K562 (cell line): ENCODE data around the gene MFN1. TPM values are rescaled to one million over a fixed set of nuclear protein-coding genes. Genes with fewer than 3 reads are reported as not detected.
A peak's percentile ranks its signal among the peaks of the same experiment; 100 is the strongest.

ENCODE experiments used
- CEBPB ChIP-seq: fragments of 450-650 bp; IDR thresholded peaks from 2 replicates; pipeline ENCODE4 v1.6.1; 2016; ENCODE audit warnings: missing genetic modification characterization, missing compliant biosample characterization
- FOXA3 ChIP-seq, 2 experiments: fragments of 450-650 bp in 1 of 2; sonication (generic) in 1 of 2; formaldehyde crosslinking; IDR thresholded peaks in 1 of 2; conservative IDR thresholded peaks in 1 of 2; 2 replicates each; pipeline versions ENCODE4 v1.4.0 to v1.8.0; 2020 to 2022; ENCODE audit warnings: mild to moderate bottlenecking in 2 of 2, missing genetic modification reagents in 1 of 2
- KDM1A ChIP-seq, 2 experiments: fragments of 450-650 bp; IDR thresholded peaks; 2 replicates each; pipeline ENCODE4 v1.6.1; 2016; ENCODE audit warnings: mild to moderate bottlenecking in 2 of 2
- L3MBTL2 ChIP-seq: fragments of 450-650 bp; IDR thresholded peaks from 2 replicates; pipeline ENCODE4 v1.6.1; 2016; ENCODE audit warnings: mild to moderate bottlenecking, moderate library complexity
- LCOR ChIP-seq: sonication (generic); formaldehyde crosslinking; IDR thresholded peaks from 2 replicates; pipeline ENCODE4 v1.8.0; 2022; ENCODE audit warnings: mild to moderate bottlenecking, missing genetic modification reagents
- MTF1 ChIP-seq: fragments of 250-450 bp; sonication (Bioruptor Pico); IDR thresholded peaks from 2 replicates; pipeline ENCODE4 v1.9.0; 2021; ENCODE audit warnings: moderate library complexity, mild to moderate bottlenecking, inconsistent platforms, borderline replicate concordance
- NUFIP1 ChIP-seq: fragments of 450-650 bp; IDR thresholded peaks from 2 replicates; pipeline ENCODE4 v1.6.1; 2018; ENCODE audit not compliant: partially characterized antibody
- POLR2A ChIP-seq: fragments of 450-650 bp; conservative IDR thresholded peaks from 2 replicates; pipeline ENCODE4 v1.6.1; 2016
- ZNF274 ChIP-seq: IDR thresholded peaks from 2 replicates; pipeline ENCODE4 v1.6.1; 2011; ENCODE audit warnings: low read depth, mild to moderate bottlenecking, low read length, moderate library complexity, borderline replicate concordance
- polyA plus RNA-seq, 8 experiments: library from polyadenylated mRNA; depleted of rRNA in 4 of 8; stranded (reverse) in 5 of 8; unstranded in 3 of 8; fragments of >200 nt; fragmentation: Nextera tagmentation in 2 of 8; fragmentation: Illumina TruSeq in 1 of 8; extraction: Ambion mirVana in 2 of 8; extraction: Trizol in 1 of 8; gene quantifications; 2 replicates each; pipeline versions ENCODE4 v1.2.1 to v1.2.3, GENCODE V29; 2011 to 2014; ENCODE audit warnings: inconsistent platforms in 1 of 8, missing spikeins in 1 of 8
- total RNA-seq, 7 experiments: library from RNA; depleted of rRNA in 6 of 7; stranded (reverse); fragments of >200 nt in 6 of 7; fragmentation: Illumina TruSeq in 2 of 7; extraction: Trizol in 2 of 7; gene quantifications; 2 replicates each; pipeline versions ENCODE4 v1.2.1 to v1.2.3, GENCODE V29; 2011 to 2021; ENCODE audit warnings: low replicate concordance in 1 of 7
- TF ChIP-seq, protein P1 (sequence below): fragments of 200-600 bp; sonication (generic); IDR thresholded peaks from one replicate; pipeline ENCODE4 v1.6.1; 2012; ENCODE audit warnings: mild to moderate bottlenecking, low read depth, low read length, inconsistent platforms
- TF ChIP-seq, protein P2 (sequence below): fragments of 450-650 bp; IDR thresholded peaks from 2 replicates; pipeline ENCODE4 v1.6.1; 2017; ENCODE audit warnings: antibody characterized with exemption, mild to moderate bottlenecking

MFN1 gene
- total and polyA plus RNA-seq, 9 of the 15 experiments (the other 6 are each of a cell fraction or from before 2014, with no cell fraction given) = 10.5 to 42.7 (median 22.6) TPM

DNA sequence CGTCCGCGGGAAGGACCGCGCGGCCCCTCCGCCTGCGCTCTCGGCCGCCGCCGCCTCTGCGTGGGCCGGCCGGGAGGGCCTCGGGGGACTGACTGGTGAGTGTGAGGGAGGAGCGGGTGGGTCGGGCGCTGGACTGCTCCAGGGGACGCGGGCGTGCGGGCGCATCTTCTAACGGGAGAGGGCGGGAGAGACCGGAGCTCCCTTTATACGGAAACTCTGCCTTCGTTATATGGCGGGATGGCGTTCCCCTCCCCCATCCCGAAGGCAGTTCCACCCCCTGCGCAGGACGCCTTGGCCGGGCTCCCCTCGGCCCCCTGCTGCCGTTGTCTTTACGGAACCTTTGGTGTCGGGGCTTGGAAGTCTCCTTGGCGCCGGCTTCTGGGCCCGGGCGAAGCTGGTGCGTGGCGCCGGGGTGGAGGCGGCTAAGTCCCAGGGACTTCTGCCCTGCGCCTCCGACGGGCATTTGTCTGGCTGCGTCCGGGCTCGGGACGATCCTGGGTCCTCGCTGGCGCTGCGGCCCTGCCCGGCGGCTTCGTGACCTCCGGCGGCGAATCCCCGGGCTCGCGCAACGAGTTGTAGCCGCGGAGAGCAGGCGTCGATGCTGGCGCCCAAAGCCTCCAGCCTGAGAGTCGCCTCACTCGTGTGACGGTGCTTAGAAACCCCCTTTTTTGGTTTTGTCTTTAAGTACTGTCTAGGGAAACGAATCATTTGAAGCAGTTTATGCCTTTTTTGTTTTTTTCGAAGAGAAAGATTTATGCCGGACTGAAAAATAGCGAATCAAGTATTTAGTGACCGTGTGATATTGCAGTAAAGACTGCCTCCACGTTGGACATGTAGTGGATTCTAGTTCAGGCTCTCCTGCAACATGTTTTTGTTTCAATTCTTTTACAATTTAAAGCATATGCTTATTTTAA is 24.1 kb upstream of the MFN1 start (continued):
- TF ChIP-seq, protein P1, sequence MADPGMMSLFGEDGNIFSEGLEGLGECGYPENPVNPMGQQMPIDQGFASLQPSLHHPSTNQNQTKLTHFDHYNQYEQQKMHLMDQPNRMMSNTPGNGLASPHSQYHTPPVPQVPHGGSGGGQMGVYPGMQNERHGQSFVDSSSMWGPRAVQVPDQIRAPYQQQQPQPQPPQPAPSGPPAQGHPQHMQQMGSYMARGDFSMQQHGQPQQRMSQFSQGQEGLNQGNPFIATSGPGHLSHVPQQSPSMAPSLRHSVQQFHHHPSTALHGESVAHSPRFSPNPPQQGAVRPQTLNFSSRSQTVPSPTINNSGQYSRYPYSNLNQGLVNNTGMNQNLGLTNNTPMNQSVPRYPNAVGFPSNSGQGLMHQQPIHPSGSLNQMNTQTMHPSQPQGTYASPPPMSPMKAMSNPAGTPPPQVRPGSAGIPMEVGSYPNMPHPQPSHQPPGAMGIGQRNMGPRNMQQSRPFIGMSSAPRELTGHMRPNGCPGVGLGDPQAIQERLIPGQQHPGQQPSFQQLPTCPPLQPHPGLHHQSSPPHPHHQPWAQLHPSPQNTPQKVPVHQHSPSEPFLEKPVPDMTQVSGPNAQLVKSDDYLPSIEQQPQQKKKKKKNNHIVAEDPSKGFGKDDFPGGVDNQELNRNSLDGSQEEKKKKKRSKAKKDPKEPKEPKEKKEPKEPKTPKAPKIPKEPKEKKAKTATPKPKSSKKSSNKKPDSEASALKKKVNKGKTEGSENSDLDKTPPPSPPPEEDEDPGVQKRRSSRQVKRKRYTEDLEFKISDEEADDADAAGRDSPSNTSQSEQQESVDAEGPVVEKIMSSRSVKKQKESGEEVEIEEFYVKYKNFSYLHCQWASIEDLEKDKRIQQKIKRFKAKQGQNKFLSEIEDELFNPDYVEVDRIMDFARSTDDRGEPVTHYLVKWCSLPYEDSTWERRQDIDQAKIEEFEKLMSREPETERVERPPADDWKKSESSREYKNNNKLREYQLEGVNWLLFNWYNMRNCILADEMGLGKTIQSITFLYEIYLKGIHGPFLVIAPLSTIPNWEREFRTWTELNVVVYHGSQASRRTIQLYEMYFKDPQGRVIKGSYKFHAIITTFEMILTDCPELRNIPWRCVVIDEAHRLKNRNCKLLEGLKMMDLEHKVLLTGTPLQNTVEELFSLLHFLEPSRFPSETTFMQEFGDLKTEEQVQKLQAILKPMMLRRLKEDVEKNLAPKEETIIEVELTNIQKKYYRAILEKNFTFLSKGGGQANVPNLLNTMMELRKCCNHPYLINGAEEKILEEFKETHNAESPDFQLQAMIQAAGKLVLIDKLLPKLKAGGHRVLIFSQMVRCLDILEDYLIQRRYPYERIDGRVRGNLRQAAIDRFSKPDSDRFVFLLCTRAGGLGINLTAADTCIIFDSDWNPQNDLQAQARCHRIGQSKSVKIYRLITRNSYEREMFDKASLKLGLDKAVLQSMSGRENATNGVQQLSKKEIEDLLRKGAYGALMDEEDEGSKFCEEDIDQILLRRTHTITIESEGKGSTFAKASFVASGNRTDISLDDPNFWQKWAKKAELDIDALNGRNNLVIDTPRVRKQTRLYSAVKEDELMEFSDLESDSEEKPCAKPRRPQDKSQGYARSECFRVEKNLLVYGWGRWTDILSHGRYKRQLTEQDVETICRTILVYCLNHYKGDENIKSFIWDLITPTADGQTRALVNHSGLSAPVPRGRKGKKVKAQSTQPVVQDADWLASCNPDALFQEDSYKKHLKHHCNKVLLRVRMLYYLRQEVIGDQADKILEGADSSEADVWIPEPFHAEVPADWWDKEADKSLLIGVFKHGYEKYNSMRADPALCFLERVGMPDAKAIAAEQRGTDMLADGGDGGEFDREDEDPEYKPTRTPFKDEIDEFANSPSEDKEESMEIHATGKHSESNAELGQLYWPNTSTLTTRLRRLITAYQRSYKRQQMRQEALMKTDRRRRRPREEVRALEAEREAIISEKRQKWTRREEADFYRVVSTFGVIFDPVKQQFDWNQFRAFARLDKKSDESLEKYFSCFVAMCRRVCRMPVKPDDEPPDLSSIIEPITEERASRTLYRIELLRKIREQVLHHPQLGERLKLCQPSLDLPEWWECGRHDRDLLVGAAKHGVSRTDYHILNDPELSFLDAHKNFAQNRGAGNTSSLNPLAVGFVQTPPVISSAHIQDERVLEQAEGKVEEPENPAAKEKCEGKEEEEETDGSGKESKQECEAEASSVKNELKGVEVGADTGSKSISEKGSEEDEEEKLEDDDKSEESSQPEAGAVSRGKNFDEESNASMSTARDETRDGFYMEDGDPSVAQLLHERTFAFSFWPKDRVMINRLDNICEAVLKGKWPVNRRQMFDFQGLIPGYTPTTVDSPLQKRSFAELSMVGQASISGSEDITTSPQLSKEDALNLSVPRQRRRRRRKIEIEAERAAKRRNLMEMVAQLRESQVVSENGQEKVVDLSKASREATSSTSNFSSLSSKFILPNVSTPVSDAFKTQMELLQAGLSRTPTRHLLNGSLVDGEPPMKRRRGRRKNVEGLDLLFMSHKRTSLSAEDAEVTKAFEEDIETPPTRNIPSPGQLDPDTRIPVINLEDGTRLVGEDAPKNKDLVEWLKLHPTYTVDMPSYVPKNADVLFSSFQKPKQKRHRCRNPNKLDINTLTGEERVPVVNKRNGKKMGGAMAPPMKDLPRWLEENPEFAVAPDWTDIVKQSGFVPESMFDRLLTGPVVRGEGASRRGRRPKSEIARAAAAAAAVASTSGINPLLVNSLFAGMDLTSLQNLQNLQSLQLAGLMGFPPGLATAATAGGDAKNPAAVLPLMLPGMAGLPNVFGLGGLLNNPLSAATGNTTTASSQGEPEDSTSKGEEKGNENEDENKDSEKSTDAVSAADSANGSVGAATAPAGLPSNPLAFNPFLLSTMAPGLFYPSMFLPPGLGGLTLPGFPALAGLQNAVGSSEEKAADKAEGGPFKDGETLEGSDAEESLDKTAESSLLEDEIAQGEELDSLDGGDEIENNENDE = no peak
- peak; percentile 18 for TF ChIP-seq L3MBTL2
- peak; percentile 86 for TF ChIP-seq LCOR (CRISPR knock-in tag)
- peak; percentile 21 for TF ChIP-seq NUFIP1
- TF ChIP-seq CEBPB = no peak
- TF ChIP-seq ZNF274 = no peak
- 0 out of 4 replicates have a peak, but pooled peaks of 1 of the 2 experiments have one; percentile 59 for TF ChIP-seq FOXA3 (CRISPR knock-in tag; conservative IDR thresholded peaks at IDR 0.05 in 1 of 2, IDR thresholded peaks at IDR 0.05 in 1 of 2)
- TF ChIP-seq POLR2A = peak; percentile 19; the same call in 1 of the 2 replicates
- TF ChIP-seq KDM1A (IDR thresholded peaks at IDR 0.05) = no peak
- TF ChIP-seq, protein P2, sequence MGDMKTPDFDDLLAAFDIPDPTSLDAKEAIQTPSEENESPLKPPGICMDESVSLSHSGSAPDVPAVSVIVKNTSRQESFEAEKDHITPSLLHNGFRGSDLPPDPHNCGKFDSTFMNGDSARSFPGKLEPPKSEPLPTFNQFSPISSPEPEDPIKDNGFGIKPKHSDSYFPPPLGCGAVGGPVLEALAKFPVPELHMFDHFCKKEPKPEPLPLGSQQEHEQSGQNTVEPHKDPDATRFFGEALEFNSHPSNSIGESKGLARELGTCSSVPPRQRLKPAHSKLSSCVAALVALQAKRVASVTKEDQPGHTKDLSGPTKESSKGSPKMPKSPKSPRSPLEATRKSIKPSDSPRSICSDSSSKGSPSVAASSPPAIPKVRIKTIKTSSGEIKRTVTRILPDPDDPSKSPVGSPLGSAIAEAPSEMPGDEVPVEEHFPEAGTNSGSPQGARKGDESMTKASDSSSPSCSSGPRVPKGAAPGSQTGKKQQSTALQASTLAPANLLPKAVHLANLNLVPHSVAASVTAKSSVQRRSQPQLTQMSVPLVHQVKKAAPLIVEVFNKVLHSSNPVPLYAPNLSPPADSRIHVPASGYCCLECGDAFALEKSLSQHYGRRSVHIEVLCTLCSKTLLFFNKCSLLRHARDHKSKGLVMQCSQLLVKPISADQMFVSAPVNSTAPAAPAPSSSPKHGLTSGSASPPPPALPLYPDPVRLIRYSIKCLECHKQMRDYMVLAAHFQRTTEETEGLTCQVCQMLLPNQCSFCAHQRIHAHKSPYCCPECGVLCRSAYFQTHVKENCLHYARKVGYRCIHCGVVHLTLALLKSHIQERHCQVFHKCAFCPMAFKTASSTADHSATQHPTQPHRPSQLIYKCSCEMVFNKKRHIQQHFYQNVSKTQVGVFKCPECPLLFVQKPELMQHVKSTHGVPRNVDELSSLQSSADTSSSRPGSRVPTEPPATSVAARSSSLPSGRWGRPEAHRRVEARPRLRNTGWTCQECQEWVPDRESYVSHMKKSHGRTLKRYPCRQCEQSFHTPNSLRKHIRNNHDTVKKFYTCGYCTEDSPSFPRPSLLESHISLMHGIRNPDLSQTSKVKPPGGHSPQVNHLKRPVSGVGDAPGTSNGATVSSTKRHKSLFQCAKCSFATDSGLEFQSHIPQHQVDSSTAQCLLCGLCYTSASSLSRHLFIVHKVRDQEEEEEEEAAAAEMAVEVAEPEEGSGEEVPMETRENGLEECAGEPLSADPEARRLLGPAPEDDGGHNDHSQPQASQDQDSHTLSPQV = no peak
- TF ChIP-seq MTF1 (CRISPR knock-in tag) = no peak
